ENCODE data around the gene FIBIN.

GRCh38 chr11:26958005-26958701, 35.8 kb upstream of the FIBIN start:
- TF ChIP-seq CTCF (IDR thresholded peaks at IDR 0.05): no peak
- no peak for TF ChIP-seq POLR2A (IDR thresholded peaks at IDR 0.05)
- TF ChIP-seq POLR2AphosphoS5 (IDR thresholded peaks at IDR 0.05; ENCODE audit: insufficient read depth in 1 of 2, low read depth in 1 of 2): no peak
